Measurements from ENCODE around the gene LARGE1. TPM values are rescaled to one million over a fixed set of nuclear protein-coding genes. Genes with fewer than 3 reads are reported as not detected.

Gene LARGE1
- total and polyA plus RNA-seq, 2 of the 4 experiments (the other 2 are of a cell fraction): 6.2 to 12.4 TPM

- ChIA-PET POLR2A (ENCODE audit: unreplicated experiment) (no interaction called here), CTCF (no interaction called here)
- TF ChIP-seq MXI1 (IDR thresholded peaks at IDR 0.05; ENCODE audit: borderline replicate concordance, low read depth, low read length): no peak
- Histone ChIP-seq H3K23ac (ENCODE audit: low read depth, low read length) (no peak overlapping the region), H3K9me1 (ENCODE audit: insufficient read depth, low read length) (no peaks in the 10 kb centered on the region), H3K27ac (ENCODE audit: insufficient read depth, low read length) (no peak overlapping the region), H2AK9ac (replicated peaks; ENCODE audit: low read depth, low read length, poor library complexity) (no peak overlapping the region), H2BK120ac (ENCODE audit: low read depth, low read length) (no peak overlapping the region), H4K20me1 (ENCODE audit: insufficient read depth, low read length) (no peaks in the 10 kb centered on the region; the same call in 1 of the 2 replicates), H3K27me3 (ENCODE audit: control insufficient read depth, insufficient read depth, low read length) (no peaks in the 10 kb centered on the region), H3K36me3 (ENCODE audit: control insufficient read depth, insufficient read depth, low read length) (no peaks in the 10 kb centered on the region; the same call in 1 of the 2 replicates), H2BK20ac (ENCODE audit: low read depth, low read length) (no peak overlapping the region), H2AK5ac (ENCODE audit: low read depth, low read length) (no peak overlapping the region), H3K4me3 (ENCODE audit: insufficient read depth, low read depth, low read length) (no peak overlapping the region), H3K9ac (ENCODE audit: low read depth, low read length) (no peak overlapping the region), H4K5ac (ENCODE audit: low read depth, low read length) (no peak overlapping the region), H3K4me1 (ENCODE audit: control insufficient read depth, insufficient read depth, low read length) (no peaks in the 10 kb centered on the region), H3K4me2 (ENCODE audit: low read depth, low read length) (no peak overlapping the region), H3K9me3 (ENCODE audit: control insufficient read depth, insufficient read depth, low read length) (no peaks in the 10 kb centered on the region), H4K8ac (ENCODE audit: low read depth in 2 of 2, low read length in 2 of 2) (no peak overlapping the region), H3K56ac (ENCODE audit: extremely low read depth, insufficient read depth, low read length) (no peak overlapping the region), H3K18ac (ENCODE audit: low read depth, low read length) (no peak overlapping the region), H3K14ac (replicated peaks; ENCODE audit: low read depth, low read length) (no peak overlapping the region), H2AFZ (replicated peaks; ENCODE audit: low read length, poor library complexity) (no peak overlapping the region), H3K4ac (ENCODE audit: low read depth, low read length) (no peak overlapping the region), H4K91ac (ENCODE audit: insufficient read depth, low read depth, low read length) (no peak overlapping the region), H3K79me1 (ENCODE audit: low read depth in 1 of 2, low read length in 2 of 2) (no peaks in the 10 kb centered on the region), H2BK15ac (ENCODE audit: low read depth, low read length) (no peak overlapping the region), H2BK5ac (ENCODE audit: low read depth, low read length, poor library complexity, severe bottlenecking) (no peak overlapping the region)
- WGBS, 2 experiments (ENCODE audit: extremely low coverage in 2 of 2, insufficient read length in 1 of 2): 86% methylated on average over 1 of the region's 4 CpGs; no CpG with 5 or more reads in 1 of the 2 experiments
- intact Hi-C loops (cut with micrococcal nuclease) (loop anchor here (5.0 kb wide), 1 partner anchor 1329 kb away; no protein-coding TSS in a partner anchor), dilution Hi-C loops (cut with HindIII; ENCODE audit: low sequenced_read_pairs, unreplicated experiment) (no loop called here), in situ Hi-C loops (cut with MboI; ENCODE audit: low sequenced_read_pairs) (no loop called here)
- BruUV-seq (replicated peaks): no TSS peak
- no peak for DNase-seq
- no peak for ATAC-seq (ENCODE audit: low read depth)
Measured at GRCh38 chr22:33748714-33749113, 171.6 kb downstream of the LARGE1 start.

All from IMR-90 (cell line).